Peyer's patch (tissue), 4 donors: ENCODE data around the gene ITGB3.

Experiments used
- POLR2A ChIP-seq, 2 donors: fragments of 450-650 bp; IDR thresholded peaks; one replicate each; pipeline ENCODE4 v1.5.1; 2017; ENCODE audit warnings: antibody characterized with exemption in 2 of 2, mild to moderate bottlenecking in 2 of 2, moderate library complexity in 2 of 2
- TF ChIP-seq, protein P1 (sequence below), 6 experiments: fragments of 450-650 bp in 4 of 6; fragments of 200-600 bp in 2 of 6; sonication (generic) in 1 of 6; IDR thresholded peaks; one replicate each; pipeline ENCODE4 v1.5.1; 2017 to 2019; ENCODE audit warnings: antibody characterized with exemption in 6 of 6, mild to moderate bottlenecking in 3 of 6, moderate library complexity in 1 of 6

- TF ChIP-seq, protein P1, sequence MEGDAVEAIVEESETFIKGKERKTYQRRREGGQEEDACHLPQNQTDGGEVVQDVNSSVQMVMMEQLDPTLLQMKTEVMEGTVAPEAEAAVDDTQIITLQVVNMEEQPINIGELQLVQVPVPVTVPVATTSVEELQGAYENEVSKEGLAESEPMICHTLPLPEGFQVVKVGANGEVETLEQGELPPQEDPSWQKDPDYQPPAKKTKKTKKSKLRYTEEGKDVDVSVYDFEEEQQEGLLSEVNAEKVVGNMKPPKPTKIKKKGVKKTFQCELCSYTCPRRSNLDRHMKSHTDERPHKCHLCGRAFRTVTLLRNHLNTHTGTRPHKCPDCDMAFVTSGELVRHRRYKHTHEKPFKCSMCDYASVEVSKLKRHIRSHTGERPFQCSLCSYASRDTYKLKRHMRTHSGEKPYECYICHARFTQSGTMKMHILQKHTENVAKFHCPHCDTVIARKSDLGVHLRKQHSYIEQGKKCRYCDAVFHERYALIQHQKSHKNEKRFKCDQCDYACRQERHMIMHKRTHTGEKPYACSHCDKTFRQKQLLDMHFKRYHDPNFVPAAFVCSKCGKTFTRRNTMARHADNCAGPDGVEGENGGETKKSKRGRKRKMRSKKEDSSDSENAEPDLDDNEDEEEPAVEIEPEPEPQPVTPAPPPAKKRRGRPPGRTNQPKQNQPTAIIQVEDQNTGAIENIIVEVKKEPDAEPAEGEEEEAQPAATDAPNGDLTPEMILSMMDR (IDR thresholded peaks at IDR 0.05) = no peak
- TF ChIP-seq POLR2A (IDR thresholded peaks at IDR 0.05) = no peak
Measured at GRCh38 chr17:47276868-47277267, 23.2 kb downstream of the ITGB3 start.
